ENCODE results near the gene ZMIZ2.

The ZMIZ2 gene

GRCh38 chr7:44760034-44760580, 11.5 kb downstream of the ZMIZ2 start:
- peak overlapping the region; percentile 50; the same call in 1 of the 2 replicates for H3K27ac ChIP-seq
- TF ChIP-seq ZFX (IDR thresholded peaks at IDR 0.05; ENCODE audit: borderline replicate concordance): no peak
- no peak for TF ChIP-seq CTCF (IDR thresholded peaks at IDR 0.05)

GRCh38 chr7:44761207-44762161, 12.8 kb downstream of the ZMIZ2 start:
- no peak for TF ChIP-seq ZFX (IDR thresholded peaks at IDR 0.05; ENCODE audit: borderline replicate concordance)
- TF ChIP-seq CTCF (IDR thresholded peaks at IDR 0.05): no peak
- H3K27ac ChIP-seq: peak overlapping the region; percentile 50

GRCh38 chr7:44762300-44762699, 13.7 kb downstream of the ZMIZ2 start:
- TF ChIP-seq CTCF (IDR thresholded peaks at IDR 0.05) (no peak), ZFX (IDR thresholded peaks at IDR 0.05; ENCODE audit: borderline replicate concordance) (no peak)
- 0 out of 2 replicates have a peak overlapping the region, but pooled peaks have one; percentile 50 for H3K27ac ChIP-seq

- no peak for TF ChIP-seq ZFX (IDR thresholded peaks at IDR 0.05; ENCODE audit: borderline replicate concordance)
- TF ChIP-seq CTCF (IDR thresholded peaks at IDR 0.05): no peak
- H3K27ac ChIP-seq: no peak overlapping the region
Observed at GRCh38 chr7:44762726-44763522, 14.3 kb downstream of the ZMIZ2 start.

GRCh38 chr7:44764081-44764480, 15.4 kb downstream of the ZMIZ2 start:
- TF ChIP-seq ZFX (IDR thresholded peaks at IDR 0.05; ENCODE audit: borderline replicate concordance) (no peak), CTCF (IDR thresholded peaks at IDR 0.05) (no peak)
- H3K27ac ChIP-seq: no peak overlapping the region

GRCh38 chr7:44764665-44765578, 16.3 kb downstream of the ZMIZ2 start:
- no peak overlapping the region for H3K27ac ChIP-seq
- no peak for TF ChIP-seq CTCF (IDR thresholded peaks at IDR 0.05)
- TF ChIP-seq ZFX (IDR thresholded peaks at IDR 0.05; ENCODE audit: borderline replicate concordance): no peak
